GM18868 (cell line): ENCODE results near the gene CXCR6.

Experiments used
- ATAC-seq: cut with Tn5 transposase; IDR thresholded peaks from one replicate; pipeline ENCODE4 v1.9.1; 2021; ENCODE audit warnings: mild to moderate bottlenecking, moderate library complexity; ENCODE audit not compliant: unreplicated experiment

Gene CXCR6

DNA sequence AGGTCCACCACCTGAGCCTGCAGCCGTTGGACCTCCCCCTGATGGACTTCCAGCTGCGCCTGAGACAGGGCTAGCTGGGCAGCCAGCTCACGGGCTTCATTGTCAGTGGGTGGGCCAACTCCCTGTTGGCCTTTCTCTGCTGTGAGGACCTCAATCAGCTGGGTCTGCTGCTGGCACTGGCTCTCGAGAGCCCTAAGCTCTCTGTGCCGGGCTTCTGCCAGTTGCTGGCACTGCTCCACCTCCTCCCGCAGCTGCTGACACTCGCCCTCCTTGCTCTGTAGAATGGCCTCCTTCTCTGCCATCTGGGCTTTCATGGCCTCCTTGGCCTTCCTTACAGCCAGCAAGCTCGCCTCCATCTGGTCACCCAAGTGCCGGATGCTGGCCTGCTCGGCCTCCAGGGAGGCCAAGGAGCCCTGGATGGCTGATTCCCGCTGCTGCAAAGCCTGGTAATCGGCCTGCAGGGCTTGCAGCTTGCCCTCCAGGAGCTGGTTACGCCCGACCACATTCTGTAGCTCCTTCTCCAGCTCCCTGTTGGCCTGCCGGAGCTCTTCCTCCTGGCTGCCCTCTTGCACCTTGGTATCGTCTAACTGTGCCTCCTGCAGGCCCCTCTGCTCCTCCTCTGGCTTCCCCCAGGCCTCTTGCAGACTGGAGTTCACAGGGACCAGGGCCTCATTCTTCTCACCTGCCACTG, 23.8 kb downstream of the CXCR6 start:
- ATAC-seq = no peak

DNA sequence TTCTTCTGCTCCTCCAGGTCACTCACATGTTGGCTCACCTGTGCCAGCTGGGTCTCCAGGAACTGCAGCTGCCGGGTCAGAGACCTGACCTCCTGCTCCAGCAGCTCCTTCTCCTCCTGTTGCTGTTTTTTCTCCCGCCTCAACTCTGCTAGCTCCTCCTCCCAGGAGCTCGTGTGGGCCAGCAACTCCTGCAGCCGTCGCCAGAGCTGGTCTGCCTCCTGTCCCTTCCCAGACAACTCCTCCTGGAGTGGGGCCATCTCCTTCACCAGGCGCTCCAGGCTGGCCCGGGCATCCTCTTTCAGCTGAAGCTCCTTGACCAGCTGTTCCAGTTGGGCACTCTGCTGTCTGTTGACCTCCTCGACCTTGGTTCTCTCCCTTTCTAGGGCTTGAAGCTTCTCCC, 24.5 kb downstream of the CXCR6 start:
- ATAC-seq = no peak

DNA sequence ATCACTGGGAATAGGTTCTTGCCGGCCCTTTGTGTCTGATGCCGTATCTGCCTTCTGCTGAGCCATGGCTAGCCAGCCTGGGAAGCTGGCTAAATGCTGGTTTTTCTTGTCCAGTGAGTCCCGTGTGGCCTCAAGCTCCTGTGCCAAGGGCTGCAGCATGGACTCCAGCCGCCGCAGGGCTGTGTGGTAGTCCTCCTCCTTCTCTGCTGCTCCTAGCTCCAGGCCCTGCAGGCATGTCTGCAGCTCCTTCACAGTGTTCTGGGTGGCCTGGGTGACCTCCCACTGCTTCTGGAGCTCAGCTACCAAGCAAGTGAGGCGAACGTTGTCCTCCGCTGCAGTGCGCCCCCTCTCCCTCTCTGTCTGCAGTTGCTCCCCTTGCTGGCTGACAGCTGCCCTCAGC, 24.9 kb downstream of the CXCR6 start:
- no peak for ATAC-seq

DNA sequence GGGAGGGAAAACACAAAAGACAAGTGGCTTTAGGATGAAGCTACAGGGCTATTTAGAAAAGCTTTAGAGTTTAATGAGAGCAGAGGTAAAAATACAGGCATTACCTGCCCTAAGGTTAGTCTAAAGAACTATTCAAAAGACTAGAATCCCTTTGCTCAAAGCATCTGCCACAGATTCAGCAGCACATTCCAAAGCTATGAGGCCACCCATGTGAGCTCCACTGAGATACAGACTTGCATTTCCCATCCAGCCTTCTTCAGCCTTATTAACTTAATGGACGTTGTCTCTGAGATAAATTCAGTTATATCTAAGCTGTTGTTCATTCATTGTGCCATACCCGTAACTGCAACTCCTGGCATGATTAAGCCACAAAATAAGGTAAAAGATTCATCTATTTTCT, 25.4 kb downstream of the CXCR6 start:
- ATAC-seq = no peak

DNA sequence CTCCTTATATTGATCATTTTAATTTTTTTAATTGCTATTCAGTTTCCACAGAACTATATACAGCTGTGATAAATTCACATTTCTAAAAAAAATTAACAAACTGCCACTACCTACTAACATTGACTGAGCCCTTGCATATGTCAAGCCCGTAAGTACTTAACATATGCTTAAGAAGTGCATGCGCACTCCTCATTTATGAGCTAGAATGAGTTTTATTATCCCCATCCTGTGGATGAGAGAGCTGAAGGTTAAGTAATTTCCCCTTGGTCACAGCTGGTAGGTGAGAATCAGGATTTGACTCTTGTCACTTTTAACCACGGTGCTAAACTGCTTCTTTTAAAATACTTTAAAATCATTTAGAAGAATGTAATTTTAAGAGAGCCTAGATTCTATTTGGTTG, 25.9 kb downstream of the CXCR6 start:
- ATAC-seq = no peak

DNA sequence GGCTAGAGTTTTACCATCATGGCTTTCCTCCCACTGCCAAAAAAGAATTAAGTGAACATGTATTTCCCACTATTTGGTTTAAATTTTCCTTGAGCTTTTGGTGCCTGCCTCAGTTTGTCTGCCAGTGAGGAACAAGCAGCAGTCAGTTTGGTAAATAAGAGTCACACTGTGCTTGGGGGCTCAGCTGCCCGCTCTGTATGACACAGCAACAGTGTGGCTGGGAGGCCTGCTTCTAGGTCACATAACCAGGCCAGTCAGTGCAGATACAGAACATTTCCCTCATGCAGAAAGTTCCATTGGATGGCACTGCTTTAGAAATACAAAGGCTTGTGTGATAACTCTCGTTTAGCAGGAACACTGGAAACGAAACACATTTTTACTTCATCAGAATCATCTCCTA, 26.7 kb downstream of the CXCR6 start:
- no peak for ATAC-seq

DNA sequence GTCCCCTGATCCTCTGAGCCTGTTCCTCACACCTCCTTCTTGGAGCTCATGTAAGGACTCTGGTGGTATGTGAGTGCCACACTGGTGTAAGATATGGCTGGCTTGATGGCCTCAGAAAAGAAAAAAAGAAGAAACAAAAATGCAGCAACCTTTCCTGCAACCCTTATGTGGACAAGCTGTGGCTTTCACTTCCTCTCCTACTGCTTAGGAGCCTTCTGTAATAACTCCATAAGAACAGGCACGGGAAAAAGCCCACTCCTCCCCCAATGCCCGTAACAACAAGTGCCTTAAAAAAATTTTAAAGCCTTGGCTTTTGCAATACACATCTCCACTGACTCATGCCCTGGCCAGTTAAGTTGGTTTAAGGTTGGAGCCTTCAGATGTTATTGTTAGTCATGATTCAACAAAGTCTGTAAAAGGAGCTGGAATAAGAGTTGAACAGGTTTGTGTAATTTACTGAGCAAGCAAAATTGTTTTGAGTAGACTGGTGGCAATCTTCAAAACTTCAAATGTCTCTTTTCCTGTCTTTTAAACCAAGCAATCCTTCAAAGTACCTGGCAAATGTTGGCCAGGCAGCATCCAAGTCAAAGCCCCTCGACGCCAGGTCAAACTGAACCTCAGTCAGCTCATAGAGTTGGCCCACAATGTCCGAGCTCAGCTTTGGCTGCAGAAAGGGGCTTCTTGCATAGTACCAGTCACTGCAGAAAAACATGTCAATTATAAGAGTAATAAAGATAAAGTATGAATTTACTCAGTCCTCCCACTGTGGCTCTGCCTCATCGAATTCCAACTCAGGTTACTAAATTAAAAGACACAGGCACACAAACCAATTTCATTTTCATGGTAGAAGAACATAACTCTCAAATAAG, 29.5 kb downstream of the CXCR6 start:
- ATAC-seq = peak; percentile 46

DNA sequence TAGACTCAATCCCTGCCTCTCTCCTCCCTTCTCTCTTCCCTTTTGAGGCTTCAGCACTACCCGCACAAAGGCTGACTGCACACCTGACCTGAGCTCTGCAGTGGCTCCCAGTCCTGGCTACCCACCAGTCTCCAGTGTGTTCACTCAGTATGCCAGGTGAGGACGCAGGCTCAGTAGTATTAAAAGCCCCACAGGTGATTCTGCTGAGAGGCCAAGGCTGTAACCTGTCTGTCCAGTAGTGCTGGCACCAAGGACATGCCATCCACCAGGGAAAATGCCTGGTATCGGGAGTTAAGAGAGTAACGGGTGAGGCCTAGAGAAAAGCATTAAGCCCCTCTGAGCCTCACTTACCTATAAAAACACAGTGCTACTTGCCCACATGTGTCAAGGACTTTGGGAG, 31.4 kb downstream of the CXCR6 start:
- no peak for ATAC-seq

DNA sequence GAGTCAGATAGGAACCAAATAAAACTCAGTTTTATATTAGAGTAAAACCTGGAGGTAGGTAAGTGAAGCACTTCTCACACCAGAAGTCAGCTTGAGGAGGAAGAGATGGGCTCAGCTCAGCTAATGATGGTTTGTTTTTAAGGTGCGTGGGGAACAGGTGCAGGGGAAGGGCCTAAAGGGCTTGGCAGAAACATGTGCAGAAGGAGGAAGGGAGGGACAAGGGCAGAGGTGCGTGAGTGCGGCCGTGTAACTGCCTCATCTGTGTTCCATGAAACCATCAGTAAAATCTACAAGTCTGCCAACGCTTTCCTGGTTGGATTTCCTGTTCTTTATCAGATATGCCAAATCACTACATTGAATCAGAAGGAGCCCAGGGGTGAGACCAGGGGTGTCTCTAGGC, 32.4 kb downstream of the CXCR6 start:
- ATAC-seq = no peak

DNA sequence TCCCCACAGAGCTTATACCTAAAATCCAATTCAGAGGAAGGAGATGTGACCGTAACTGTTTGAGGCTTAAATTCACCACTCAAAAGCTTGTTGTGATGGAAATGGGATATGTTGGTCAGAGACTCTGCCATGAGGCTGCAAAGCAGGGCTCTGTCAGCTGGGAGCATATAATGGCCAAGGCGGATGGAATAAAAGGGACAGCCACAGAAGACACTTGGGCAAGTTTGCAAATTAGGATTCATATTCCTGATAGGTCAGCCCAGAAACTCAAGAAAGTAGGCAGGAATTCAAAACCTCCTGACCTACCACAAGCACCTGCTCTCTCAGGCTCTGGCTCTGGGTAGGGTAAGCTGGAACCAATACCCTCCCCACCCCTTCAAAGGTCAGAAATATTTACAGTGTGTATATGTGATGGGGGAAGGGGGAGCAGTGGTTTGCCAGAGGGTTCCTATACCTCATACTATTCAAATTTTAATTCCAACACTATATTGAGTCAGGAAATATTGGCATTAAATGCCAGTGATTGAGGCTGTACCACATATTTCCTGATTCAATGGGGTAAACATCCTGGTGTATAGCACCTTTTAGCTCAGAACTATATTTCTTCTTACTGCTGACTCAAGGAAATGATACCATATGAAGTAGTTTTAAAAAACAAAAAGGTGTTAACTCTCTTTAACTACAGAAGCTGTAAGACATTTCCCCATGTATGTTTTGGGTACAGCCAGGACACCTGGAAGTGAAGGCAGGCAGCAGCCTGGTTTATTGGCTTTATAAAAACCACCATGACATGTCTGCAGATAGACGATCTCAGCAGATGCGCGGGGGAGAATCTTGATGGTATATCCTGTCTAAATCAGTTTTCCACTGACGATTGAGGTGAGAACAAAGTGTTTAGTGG, 33.2 kb downstream of the CXCR6 start:
- ATAC-seq = no peak

DNA sequence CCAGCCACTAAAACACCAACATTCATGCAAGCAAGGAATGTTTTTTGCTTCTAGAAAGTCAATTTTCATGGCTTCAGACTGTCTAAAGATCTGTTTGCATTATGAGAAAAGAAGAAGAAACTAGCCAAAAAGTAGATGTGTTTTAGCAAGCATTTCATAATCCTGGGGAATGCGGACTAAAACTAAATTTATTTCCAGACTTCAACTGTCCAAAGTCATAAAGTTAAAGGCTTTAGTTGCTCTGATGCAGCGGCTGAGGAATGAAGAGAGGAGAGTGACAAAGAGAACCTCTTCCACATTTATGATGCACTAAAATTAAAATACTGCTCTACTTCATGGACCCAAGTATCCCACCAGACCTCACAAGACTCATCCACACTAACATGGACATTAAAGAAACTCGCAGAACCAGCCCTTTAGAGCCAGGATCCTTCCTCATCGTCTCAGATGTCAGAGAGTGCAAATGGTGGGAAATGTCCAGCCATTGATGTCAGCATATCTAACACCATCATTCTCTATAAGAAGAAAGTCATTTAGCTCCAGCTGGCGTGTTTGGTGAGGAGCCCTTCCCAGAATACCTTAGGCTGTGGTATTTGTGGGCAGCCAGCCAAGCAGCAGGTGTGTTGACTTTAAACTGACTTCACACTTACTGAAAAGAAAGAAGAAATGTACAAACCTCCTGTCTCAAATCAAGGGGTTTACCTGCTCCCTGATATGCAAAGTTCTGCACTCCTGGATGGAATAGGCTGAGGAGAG, 34.9 kb downstream of the CXCR6 start:
- ATAC-seq = no peak

DNA sequence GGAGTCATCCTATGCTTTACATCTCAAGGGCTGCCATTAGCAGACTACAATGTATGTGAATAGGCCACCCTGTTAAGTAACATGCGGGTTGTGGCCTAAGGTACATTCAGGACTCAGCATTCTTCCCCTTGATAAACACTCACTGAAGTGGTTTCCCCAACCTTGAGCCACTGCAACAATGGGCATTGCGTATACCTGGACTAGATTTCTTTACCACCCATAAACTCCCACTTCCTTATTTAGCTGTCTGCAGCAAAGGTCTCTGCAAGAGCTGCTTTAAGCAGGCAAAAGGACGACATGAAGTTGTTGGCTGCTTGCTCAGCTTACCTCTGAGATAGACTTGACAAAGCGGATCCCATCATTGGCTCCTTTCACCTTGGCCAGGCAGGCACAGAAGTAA, 36.1 kb downstream of the CXCR6 start:
- ATAC-seq = peak; percentile 52

DNA sequence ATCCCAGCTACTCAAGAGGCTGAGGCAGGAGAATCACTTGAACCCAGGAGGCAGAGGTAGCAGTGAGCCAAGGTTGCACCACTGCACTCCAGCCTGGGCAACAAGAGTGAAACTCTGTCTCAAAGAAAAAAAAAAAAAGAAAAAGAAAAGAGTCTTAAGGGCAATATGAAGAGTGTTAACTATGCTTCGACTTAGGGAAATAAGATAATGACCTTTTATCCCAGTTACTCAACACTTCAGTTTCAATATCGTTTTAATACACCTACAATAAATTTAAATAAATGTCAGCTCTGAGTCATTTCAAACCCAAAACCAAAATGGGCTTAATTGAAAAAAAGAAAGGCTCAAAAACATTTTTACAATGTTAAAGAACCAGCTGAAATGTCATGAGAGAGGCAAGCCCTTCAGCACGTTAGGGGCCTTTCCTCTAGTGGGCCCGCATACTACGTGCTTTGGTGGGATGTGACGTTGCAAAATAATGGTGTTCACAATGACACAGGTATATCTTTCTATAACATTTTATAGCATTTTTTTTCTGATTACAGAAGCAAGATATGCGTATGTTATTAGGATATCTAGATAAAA, 37.1 kb downstream of the CXCR6 start:
- ATAC-seq = no peak

DNA sequence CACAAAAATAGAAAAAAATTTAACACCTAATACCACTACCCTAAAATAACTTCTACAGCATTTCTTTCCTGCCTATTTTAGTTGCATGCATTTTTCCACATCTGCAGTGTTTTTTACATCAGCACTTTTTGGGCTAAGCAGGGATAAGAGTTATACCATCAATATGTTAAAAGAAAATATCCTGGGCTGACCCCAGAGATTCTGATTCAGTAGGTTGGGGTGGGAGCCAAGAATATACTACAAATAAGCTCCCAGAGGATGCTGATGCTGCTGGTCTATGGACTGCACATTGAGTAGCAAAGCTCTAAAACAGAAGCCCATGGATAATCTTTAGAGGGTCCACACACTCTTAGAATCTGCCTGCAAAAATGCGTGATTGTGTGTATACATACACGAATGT, 37.6 kb downstream of the CXCR6 start:
- no peak for ATAC-seq

DNA sequence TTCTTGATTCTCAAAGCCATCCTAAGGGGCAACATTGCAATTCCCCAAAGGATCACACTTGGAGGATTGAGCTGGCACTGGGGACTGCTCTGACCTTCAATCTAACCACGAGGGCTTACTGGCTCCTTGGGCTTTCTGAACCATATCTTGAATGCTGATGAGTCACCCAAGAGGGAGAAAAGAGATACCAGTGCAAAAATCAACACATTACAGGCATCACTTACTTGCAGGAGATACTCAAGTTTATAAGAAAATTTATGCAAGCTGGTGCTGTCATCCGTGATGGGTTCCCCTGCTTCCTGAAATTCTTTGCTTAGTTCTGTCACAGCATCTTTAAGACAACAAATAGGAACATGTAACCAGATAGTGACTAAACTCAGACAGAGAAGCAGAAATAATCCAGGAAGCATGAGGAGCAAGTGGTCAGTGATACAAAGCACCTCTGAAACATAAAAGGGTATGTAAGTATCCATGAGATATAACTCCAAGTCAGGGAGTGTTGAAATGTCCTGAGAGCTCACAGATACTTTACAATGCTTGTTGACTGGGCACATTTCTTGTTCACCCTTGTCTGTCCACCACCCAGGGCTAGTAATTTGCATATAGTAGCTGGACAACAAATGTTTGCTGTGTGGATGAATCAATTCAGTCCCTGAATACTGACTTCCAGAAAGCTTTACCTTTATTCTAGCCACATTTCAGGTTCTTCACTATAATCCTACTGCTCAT, 38.2 kb downstream of the CXCR6 start:
- no peak for ATAC-seq

DNA sequence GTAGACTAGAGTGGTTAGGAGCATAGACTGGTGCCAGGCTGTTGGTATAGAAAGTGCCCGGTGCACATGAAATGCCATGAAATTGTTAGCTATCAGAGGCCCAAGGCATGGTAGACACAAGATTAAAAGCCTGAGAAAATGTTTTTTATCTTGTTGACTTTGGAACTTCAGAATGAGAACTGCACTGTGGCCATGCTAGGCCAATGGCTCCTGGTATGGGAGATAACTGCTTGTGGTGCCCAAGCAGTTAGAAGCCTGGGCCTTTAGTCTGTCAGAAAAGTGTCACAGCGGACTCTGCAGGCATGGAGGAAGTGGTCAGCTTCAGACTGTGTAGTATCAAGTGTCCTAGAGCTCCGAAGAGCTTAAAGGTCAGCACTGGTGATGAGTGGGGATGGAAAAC, 40.5 kb downstream of the CXCR6 start:
- no peak for ATAC-seq

DNA sequence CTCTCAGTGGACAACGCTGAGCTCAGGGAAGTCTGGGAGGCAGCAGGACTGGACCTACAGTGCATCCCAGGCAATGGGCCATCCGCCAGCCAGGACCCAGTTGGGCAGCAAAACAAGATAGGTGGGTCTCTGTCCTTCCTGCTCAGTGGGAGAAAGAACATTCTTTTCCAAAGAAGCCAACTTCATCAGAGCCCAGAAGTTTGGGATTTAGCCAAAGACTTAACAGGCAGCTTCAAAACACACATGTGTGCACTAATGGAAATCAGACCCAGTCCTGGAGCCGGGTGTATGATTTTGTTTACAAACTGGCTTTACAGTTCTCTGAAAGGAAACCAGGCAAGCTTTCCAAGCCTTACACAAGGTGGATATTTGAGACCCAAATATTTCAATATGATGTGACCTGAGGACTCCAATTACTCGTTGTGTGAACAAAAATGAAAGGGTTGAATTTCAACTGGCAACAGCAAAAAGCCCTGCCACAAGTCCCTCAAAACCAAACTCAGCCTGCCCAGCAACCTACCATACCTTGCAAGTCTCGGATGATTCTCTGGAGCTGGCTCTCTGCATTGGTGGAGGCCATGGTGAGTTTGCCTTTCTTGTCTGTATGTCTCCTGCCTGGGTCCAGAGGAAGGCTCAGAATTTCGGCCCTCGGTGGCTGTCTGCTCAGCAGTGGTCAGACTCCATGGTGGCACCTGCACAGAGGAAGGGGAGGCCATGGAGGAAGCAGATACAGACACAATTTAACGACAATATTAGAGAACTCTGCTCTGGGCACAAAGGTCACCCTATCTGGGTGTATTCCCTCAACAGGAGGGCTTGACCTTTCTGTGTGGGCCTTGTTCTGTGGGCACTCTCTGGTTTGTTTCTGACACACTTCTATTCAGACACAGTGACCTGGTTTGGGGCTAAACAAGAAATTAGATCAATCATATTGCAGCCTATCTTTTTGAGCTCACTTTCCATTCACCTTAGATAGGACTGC, 41.4 kb downstream of the CXCR6 start:
- ATAC-seq = no peak

DNA sequence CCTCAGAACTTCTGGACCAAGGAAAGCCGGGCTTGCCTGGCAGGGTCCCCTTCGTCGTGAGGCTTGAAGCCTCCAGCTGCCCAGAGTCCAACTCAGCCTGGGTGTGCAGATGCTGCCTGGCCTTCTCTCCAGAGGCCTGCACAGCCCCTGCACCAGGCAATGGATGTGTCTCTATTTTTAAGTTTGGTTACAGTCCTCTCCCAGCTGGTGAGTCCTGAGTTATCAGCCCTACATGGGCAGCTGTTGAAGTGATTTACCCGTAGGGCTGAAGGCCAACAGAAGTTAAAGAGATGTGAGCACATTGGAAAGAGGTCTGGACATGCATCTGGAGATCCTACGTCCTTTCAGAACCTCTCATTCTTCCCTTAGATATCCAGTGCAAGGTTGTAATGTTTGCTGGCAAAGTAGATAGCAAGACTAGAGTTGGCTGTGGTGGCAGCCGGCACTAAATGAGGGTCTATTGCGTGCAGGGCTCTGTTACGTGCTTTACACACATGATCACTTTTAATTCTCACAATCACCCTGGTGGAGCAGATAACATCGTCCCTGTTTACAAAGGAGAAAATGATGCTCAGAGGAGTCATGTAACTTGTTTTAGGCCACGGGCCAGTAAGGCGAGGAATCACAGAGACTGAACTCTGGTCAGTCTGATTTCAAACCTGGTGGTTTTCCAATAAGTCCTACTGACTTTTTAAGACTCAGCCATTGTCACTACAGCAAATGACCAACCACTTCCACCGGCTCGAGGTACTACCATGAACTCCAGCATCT, 42.5 kb downstream of the CXCR6 start:
- ATAC-seq = no peak
